Measurements from ENCODE around the gene POFUT1. TPM values are rescaled to one million over a fixed set of nuclear protein-coding genes. Genes with fewer than 3 reads are reported as not detected.
"Not testable (repeated sequence)": the region's sequence is repeated elsewhere in the genome, so short reads cannot be mapped to it uniquely, and the experiment has no call there.

Gene POFUT1
- total RNA-seq, 1 donor from 2014 or later = 60.6 TPM

GRCh38 chr20:32168184-32168910 is 39.3 kb upstream of the POFUT1 start:
- FAIRE-seq = no peak
- Mint-ChIP-seq H3K4me1 (ENCODE audit: low read depth, unreplicated experiment) (peaks cover 6% of the 10 kb centered on the region), H3K4me3 (ENCODE audit: unreplicated experiment) (no peak overlapping the region), H3K36me3 (ENCODE audit: low read depth, unreplicated experiment) (peaks cover 10% of the 10 kb centered on the region), H3K9me3 (ENCODE audit: unreplicated experiment) (no peaks in the 10 kb centered on the region), H3K27me3 (ENCODE audit: low read depth, unreplicated experiment) (no peaks in the 10 kb centered on the region), H3K27ac (ENCODE audit: unreplicated experiment) (no peak overlapping the region)
- Histone ChIP-seq H3K27me3 (ENCODE audit: insufficient read depth, low read length) (no peaks in the 10 kb centered on the region), H3K4me1 (ENCODE audit: insufficient read depth, low read length) (peaks cover 3% of the 10 kb centered on the region), H3K27ac (ENCODE audit: low read depth, low read length) (no peak overlapping the region), H2AFZ (ENCODE audit: low read depth, low read length) (no peak overlapping the region), H4K20me1 (ENCODE audit: insufficient read depth, low read length) (no peaks in the 10 kb centered on the region), H3K36me3 (ENCODE audit: insufficient read depth, low read length) (peaks cover under 1% of the 10 kb centered on the region), H3K79me2 (ENCODE audit: insufficient read depth, low read length) (no peaks in the 10 kb centered on the region), H3K4me3 (ENCODE audit: insufficient read depth, low read depth, low read length) (no peak overlapping the region), H3K4me2 (ENCODE audit: low read length) (no peak overlapping the region), H3K9ac (ENCODE audit: low read length) (no peak overlapping the region), H3K9me3 (ENCODE audit: insufficient read depth, low read depth, low read length) (no peaks in the 10 kb centered on the region)
- peak; percentile 43 for DNase-seq (ENCODE audit: low read depth)
- TF ChIP-seq EZH2 (IDR thresholded peaks at IDR 0.05; ENCODE audit: insufficient read depth, low read length) = no peak
- TF ChIP-seq, protein P1, sequence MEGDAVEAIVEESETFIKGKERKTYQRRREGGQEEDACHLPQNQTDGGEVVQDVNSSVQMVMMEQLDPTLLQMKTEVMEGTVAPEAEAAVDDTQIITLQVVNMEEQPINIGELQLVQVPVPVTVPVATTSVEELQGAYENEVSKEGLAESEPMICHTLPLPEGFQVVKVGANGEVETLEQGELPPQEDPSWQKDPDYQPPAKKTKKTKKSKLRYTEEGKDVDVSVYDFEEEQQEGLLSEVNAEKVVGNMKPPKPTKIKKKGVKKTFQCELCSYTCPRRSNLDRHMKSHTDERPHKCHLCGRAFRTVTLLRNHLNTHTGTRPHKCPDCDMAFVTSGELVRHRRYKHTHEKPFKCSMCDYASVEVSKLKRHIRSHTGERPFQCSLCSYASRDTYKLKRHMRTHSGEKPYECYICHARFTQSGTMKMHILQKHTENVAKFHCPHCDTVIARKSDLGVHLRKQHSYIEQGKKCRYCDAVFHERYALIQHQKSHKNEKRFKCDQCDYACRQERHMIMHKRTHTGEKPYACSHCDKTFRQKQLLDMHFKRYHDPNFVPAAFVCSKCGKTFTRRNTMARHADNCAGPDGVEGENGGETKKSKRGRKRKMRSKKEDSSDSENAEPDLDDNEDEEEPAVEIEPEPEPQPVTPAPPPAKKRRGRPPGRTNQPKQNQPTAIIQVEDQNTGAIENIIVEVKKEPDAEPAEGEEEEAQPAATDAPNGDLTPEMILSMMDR (IDR thresholded peaks at IDR 0.05; ENCODE audit: insufficient read depth, low read depth, low read length) = no peak

DNA sequence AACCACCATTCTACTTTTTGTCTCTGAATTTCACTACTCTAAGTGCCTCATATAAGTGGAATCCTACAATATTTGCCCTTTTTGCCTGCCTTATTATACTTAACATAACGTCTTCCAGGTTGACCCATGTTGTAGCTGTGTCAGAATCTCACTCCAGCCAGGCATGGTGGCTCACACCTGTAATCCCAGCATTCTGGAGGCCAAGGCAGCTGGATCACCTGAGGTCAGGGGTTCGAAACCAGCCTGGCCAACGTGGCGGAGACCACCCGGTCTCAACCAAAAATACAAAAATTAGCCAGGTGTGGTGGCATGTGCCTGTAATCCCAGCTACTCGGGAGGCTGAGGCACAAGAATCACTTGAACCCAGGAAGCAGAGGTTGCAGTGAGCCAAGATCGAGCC is 30.0 kb upstream of the POFUT1 start:
- not testable (repeated sequence) for H3K27me3 ChIP-seq (ENCODE audit: insufficient read depth, low read length); H4K20me1 ChIP-seq (ENCODE audit: insufficient read depth, low read length); H3K36me3 ChIP-seq (ENCODE audit: insufficient read depth, low read length); H3K9me3 ChIP-seq (ENCODE audit: insufficient read depth, low read depth, low read length); H3K4me1 ChIP-seq (ENCODE audit: insufficient read depth, low read length); H3K27me3 Mint-ChIP-seq (ENCODE audit: low read depth, unreplicated experiment); H3K36me3 Mint-ChIP-seq (ENCODE audit: low read depth, unreplicated experiment); H3K4me3 Mint-ChIP-seq (ENCODE audit: unreplicated experiment); H3K9me3 Mint-ChIP-seq (ENCODE audit: unreplicated experiment); FAIRE-seq; H2AFZ ChIP-seq (ENCODE audit: low read depth, low read length); H3K27ac ChIP-seq (ENCODE audit: low read depth, low read length); H3K4me1 Mint-ChIP-seq (ENCODE audit: low read depth, unreplicated experiment); H3K79me2 ChIP-seq (ENCODE audit: insufficient read depth, low read length); H3K9ac ChIP-seq (ENCODE audit: low read length); H3K4me3 ChIP-seq (ENCODE audit: insufficient read depth, low read depth, low read length); H3K4me2 ChIP-seq (ENCODE audit: low read length); H3K27ac Mint-ChIP-seq (ENCODE audit: unreplicated experiment); DNase-seq (ENCODE audit: low read depth)

DNA sequence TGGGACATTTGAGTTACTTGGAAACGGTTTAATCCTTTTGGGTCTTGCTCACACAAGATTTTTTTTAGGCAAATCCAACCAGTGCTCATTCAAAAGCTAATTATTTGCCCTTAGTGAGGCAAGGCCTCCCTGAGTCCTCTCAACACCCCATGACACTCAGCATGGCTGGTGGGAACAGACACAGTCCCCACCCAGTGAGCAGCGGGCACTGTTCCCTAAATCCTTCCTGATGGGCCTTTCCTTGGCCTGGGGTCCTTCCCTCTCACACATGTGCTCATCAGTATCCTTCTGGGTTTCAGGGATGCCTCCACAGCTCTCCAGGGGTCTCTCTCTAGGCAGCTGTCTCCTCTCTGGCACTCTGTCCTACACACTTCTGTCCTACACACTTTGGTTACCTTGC is 28.2 kb upstream of the POFUT1 start:
- Mint-ChIP-seq H3K4me3 (ENCODE audit: unreplicated experiment) (no peak overlapping the region), H3K27me3 (ENCODE audit: low read depth, unreplicated experiment) (no peaks in the 10 kb centered on the region), H3K27ac (ENCODE audit: unreplicated experiment) (no peak overlapping the region), H3K4me1 (ENCODE audit: low read depth, unreplicated experiment) (no peaks in the 10 kb centered on the region), H3K36me3 (ENCODE audit: low read depth, unreplicated experiment) (peaks cover 3% of the 10 kb centered on the region), H3K9me3 (ENCODE audit: unreplicated experiment) (peaks cover 4% of the 10 kb centered on the region)
- Histone ChIP-seq H3K4me3 (ENCODE audit: insufficient read depth, low read depth, low read length) (no peak overlapping the region), H3K4me1 (ENCODE audit: insufficient read depth, low read length) (no peaks in the 10 kb centered on the region), H3K27me3 (ENCODE audit: insufficient read depth, low read length) (no peaks in the 10 kb centered on the region), H3K4me2 (ENCODE audit: low read length) (no peak overlapping the region), H3K9me3 (ENCODE audit: insufficient read depth, low read depth, low read length) (peaks cover 4% of the 10 kb centered on the region), H3K9ac (ENCODE audit: low read length) (no peak overlapping the region), H4K20me1 (ENCODE audit: insufficient read depth, low read length) (no peaks in the 10 kb centered on the region), H3K79me2 (ENCODE audit: insufficient read depth, low read length) (no peaks in the 10 kb centered on the region), H3K27ac (ENCODE audit: low read depth, low read length) (no peak overlapping the region), H3K36me3 (ENCODE audit: insufficient read depth, low read length) (no peaks in the 10 kb centered on the region), H2AFZ (ENCODE audit: low read depth, low read length) (no peak overlapping the region)
- TF ChIP-seq, protein P1 (IDR thresholded peaks at IDR 0.05; ENCODE audit: insufficient read depth, low read depth, low read length) = no peak
- FAIRE-seq = no peak
- no peak for DNase-seq (ENCODE audit: low read depth)

Measured in astrocyte (in vitro differentiated cells and primary cell).